GM19238 (cell line): ENCODE results near the gene INHBA.

ENCODE experiments used
- DNase-seq: peaks from one replicate; pipeline ENCODE4 v3.0.0; 2011; ENCODE audit warnings: low spot score; ENCODE audit not compliant: insufficient read length

INHBA gene

GRCh38 chr7:41689815-41690214 is 13.1 kb downstream of the INHBA start:
- no peak for DNase-seq

- no peak for DNase-seq
Observed at GRCh38 chr7:41688906-41689305, 14.0 kb downstream of the INHBA start.

GRCh38 chr7:41688012-41688625 is 14.8 kb downstream of the INHBA start:
- DNase-seq = no peak

DNA sequence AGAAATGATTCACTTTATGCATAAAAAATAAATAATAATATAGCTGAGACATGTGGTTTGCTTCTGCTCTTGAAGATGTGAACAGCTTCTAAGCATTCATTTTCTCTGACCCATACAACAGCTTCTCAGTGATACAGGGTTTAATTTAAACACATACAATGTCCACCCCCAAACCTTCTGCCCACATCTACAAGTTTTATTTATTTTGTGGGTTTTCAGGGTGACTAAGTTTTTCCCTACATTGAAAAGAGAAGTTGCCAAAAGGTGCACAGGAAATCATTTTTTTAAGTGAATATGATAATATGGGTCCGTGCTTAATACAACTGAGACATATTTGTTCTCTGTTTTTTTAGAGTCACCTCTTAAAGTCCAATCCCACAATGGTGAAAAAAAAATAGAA is 17.2 kb downstream of the INHBA start:
- no peak for DNase-seq

DNA sequence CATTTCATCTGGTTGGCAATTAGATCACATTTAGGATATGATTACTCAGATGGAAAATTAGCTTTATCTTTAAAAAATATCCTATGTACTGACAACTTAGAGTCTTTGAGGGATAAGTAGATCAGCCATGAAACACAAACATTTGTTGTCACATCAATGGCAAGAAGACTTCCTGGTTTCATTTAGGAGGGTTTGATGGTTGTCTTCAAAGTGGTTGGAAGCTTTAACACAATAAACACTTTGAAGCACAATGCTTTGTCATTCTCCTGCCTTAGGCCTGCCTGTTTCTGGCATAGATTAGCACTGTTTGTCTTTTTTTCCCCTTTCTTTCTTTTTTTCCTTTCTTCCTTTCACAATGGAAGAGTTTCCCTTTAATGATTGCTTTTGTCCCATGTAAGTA is 20.5 kb downstream of the INHBA start:
- DNase-seq = no peak

GRCh38 chr7:41679566-41679965 is 23.3 kb downstream of the INHBA start:
- no peak for DNase-seq

DNA sequence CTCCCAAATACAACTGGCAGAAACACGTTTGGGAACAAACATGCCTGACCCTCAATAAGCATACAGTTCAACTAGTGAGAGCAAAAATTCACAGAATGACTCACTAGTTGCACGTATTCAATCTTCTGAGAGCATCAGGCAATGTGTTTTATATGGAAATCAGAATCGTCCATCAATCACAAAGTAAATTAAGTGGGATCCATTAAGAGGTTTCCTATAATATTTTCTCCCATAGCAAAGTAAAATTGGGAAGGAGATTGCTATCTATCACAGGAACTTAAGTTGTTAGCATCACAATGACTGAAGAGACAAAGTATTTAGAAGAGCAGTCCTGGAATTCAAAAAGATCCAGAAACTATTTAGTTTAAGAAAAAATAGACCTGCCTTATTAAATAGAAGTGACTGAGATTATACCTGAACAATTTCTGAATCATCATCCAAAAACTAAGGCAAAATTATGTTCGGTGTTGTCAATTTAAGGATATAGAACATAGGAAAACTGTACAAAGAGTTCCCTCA is 28.3 kb downstream of the INHBA start:
- no peak for DNase-seq

DNA sequence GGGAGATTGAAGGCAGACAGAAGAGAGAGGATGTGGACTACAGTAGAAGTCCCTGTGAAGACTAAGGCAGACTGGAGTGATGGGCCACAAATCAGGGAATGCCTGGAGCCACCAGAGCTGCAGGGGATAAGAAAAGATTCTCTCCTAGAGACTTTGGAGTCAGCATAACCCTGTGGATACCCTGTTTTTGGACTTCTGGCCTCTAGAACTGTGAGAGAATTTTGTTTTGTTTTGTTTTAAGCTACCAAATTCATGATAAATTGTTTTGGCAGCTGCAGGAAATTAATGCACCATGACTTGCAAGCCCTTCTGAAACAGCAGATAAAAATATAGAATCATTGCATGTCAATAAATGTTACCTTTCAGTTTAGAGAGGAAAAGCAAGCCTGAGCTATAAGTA is 41.3 kb downstream of the INHBA start:
- DNase-seq = no peak

GRCh38 chr7:41659539-41659938 is 43.4 kb downstream of the INHBA start:
- DNase-seq = no peak

GRCh38 chr7:41656366-41656765 is 46.5 kb downstream of the INHBA start:
- DNase-seq = no peak

DNA sequence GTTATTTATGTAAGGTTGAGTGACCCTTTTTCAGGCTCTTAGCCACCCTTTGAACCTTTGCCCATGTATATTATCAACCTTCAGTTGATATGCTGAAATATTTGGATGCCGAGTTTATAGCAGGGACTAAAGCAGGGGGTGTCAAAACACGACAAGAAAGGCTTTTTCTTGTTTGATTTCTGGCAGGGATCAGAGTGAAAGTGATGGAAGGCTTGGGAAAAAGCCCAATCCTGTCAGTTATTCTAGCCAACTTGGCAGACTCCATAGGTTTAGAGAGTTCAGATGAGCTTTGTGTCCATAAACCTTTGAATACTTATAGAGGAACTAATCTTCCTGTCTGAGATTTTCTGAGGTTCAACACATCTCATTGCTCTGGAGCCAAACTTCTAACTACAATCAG is 47.5 kb downstream of the INHBA start:
- no peak for DNase-seq

GRCh38 chr7:41652267-41652666 is 50.6 kb downstream of the INHBA start:
- no peak for DNase-seq

DNA sequence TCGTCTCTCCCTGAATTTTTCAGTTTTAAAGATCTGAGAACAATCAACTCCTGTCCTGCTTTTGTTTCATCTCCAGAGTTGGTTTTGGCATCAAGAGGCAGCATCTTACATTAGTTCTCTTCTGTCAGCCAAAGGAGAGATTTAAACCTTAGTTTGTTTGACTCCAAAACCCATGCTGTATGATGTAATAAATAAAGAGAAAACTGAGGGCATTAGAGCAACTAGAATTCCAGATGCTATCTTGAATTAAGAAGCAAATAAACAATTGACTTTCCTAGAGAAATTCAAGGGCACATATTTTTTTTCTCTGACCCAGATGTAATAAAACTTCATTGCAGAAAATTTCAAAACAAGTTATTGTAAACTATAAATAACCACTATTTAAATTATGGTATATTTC is 54.4 kb downstream of the INHBA start:
- DNase-seq = no peak

DNA sequence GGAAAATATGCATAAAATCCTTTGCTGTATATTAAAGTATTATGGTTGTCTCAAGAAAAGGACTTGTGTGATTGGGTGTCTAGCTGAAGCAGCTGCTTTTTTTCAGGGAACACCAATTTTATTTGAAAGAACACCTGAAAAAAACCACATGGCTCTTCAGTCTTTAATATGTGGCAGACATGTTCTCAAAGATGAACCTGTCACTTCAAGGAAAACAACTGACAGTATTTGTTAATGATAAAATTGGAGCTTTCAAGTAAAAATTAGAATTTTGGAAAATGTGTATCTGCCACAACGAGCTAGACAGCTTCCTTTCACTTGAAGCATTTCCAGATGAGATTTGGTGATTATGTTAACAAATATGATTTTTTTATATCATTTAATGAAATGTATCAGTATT is 59.3 kb downstream of the INHBA start:
- no peak for DNase-seq

DNA sequence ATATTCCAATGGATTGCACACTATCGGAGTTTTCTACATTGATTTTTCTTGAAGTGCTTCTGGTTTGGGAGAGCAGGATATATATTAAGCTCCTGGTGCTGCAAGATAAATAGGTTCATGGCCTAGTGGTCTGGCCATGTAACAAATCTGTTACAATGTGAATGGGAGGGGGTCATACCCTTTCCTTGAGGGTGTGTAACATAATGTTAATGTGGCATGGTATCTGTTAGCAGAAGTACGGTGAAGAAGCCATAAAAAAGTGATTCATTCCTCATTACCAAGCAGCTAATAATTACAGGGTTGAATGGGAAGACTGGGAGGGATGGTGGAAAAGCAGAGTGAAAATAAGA is 61.2 kb downstream of the INHBA start:
- no peak for DNase-seq

GRCh38 chr7:41641011-41641664 is 61.8 kb downstream of the INHBA start:
- DNase-seq = no peak

DNA sequence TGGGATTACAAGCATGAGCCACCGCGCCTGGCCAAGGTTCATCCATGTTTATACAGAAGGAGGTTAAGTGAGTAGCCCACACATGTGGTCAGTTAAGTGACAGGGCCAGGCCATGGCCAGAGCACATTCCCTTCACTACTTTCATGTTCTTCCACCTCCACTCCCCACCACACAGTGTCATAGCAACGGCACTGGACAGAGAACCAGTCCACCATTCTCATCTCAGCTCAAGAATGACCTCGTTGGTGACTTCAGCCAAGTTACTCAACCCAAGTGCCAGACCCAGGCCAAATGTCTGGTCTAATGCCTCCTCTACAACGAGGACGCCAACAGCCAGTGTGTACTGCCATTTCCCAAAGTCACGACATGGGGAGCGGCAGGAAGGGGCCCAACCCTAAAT is 62.4 kb downstream of the INHBA start:
- DNase-seq = no peak

GRCh38 chr7:41637049-41637448 is 65.8 kb downstream of the INHBA start:
- no peak for DNase-seq
